IPS-18a (cell line): ENCODE measurements around the gene LAMB4.

Experiments used
- H3K27ac ChIP-seq: one replicate; pipeline ENCODE4 v1.5.1; 2013; ENCODE audit warnings: low read length
- H3K27me3 ChIP-seq: one replicate; pipeline ENCODE4 v1.6.1; 2013; ENCODE audit warnings: mild to moderate bottlenecking, low read length; ENCODE audit not compliant: control insufficient read depth, insufficient read depth
- H3K36me3 ChIP-seq: one replicate; pipeline ENCODE4 v1.6.1; 2013; ENCODE audit warnings: low read depth, low read length; ENCODE audit not compliant: control insufficient read depth
- H3K4me1 ChIP-seq: one replicate; pipeline ENCODE4 v1.6.1; 2013; ENCODE audit warnings: low read depth, low read length; ENCODE audit not compliant: control insufficient read depth
- H3K4me3 ChIP-seq: one replicate; pipeline ENCODE4 v1.5.1; 2013; ENCODE audit warnings: low read length
- H3K9ac ChIP-seq: one replicate; pipeline ENCODE4 v1.6.1; 2013; ENCODE audit warnings: mild to moderate bottlenecking, low read length, moderate library complexity
- H3K9me3 ChIP-seq: one replicate; pipeline ENCODE4 v1.6.1; 2013; ENCODE audit warnings: low read depth, low read length; ENCODE audit not compliant: control insufficient read depth

LAMB4 gene

DNA sequence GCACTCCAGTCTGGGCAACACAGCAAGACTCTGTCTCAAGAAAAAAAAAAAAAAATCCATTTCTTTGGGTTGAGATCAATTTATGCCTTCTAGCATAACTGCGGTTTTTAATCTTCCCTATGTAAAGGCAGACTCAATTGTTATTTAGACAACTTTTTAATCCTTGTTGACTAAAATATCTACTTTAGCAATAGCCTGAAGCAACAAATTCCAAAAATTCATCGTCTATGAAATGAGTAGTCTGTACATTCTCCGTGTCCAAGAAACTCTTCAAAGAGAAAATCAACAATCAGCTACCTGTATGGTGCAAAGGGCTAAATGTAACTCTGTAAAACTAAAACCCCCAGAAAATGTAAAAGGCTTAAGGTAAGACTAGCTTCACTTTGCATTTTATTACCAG lies 150.0 kb downstream of the LAMB4 start:
- Histone ChIP-seq H3K4me1 (peaks cover 8% of the 10 kb centered on the region), H3K9ac (no peak overlapping the region), H3K9me3 (no peaks in the 10 kb centered on the region), H3K27ac (no peak overlapping the region), H3K4me3 (no peak overlapping the region), H3K36me3 (peaks cover 17% of the 10 kb centered on the region), H3K27me3 (no peaks in the 10 kb centered on the region)

DNA sequence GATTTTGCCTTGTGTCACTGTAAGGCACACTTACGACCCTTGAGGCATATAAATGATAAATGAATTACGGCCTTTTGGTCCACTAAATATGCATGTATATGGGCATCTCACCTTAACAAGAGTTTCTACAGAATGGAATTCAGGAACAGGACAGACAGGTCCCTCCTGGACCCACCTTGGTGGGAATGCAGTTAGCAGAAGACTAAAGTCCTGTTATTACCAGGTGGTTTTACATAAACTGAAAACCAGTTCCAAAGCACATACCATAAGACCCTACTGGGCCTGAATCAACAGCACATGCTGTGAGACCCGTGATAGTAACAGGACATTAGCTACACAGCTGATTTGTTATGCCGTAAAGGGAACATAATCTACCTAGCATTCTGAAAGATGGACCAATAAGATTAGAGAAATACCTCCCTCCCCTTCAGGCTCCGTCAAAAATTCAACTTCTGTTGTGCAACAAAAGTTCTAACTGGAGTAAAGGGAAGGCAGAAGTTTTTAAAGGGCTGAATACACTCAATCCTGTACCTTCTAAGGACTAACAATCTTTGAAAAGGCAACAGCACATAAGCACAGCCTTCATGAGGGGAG lies 151.2 kb downstream of the LAMB4 start:
- peaks cover 20% of the 10 kb centered on the region for H3K36me3 ChIP-seq
- H3K27me3 ChIP-seq: no peaks in the 10 kb centered on the region
- H3K4me1 ChIP-seq: peaks cover 10% of the 10 kb centered on the region
- no peaks in the 10 kb centered on the region for H3K9me3 ChIP-seq
- H3K9ac ChIP-seq: no peak overlapping the region
- H3K4me3 ChIP-seq: no peak overlapping the region
- no peak overlapping the region for H3K27ac ChIP-seq

- Histone ChIP-seq H3K4me3 (no peak overlapping the region), H3K27ac (no peak overlapping the region), H3K9ac (no peak overlapping the region), H3K27me3 (no peaks in the 10 kb centered on the region), H3K9me3 (no peaks in the 10 kb centered on the region), H3K36me3 (peaks cover 30% of the 10 kb centered on the region), H3K4me1 (peaks cover 10% of the 10 kb centered on the region)
These were observed 153.1 kb downstream of the LAMB4 start for GRCh38 chr7:107977048-107977447.

DNA sequence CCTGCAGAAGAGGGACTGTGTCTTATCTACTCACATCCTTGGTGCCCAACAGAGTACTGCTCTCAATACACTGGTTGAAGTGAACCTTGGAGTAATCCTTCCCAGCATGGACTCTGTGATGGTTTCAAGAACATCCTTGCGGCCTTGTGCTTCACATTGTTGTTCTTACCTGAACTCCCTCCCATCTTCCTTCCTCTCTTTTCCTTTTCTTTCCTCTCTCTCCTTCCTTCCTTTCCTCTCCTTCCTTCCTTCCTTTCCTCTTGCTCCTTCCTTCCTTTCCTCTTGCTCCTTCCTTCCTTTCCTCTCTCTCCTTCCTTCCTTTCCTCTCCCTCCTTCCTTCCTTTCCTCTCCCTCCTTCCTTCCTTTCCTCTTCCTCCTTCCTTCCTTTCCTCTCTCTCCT lies 153.5 kb downstream of the LAMB4 start:
- no peak overlapping the region for H3K4me3 ChIP-seq
- H3K4me1 ChIP-seq: peaks cover 10% of the 10 kb centered on the region
- no peaks in the 10 kb centered on the region for H3K9me3 ChIP-seq
- no peak overlapping the region for H3K9ac ChIP-seq
- H3K27me3 ChIP-seq: no peaks in the 10 kb centered on the region
- H3K27ac ChIP-seq: no peak overlapping the region
- H3K36me3 ChIP-seq: peaks cover 31% of the 10 kb centered on the region

- H3K4me3 ChIP-seq: no peak overlapping the region
- H3K27ac ChIP-seq: no peak overlapping the region
- no peaks in the 10 kb centered on the region for H3K9me3 ChIP-seq
- H3K9ac ChIP-seq: no peak overlapping the region
- H3K36me3 ChIP-seq: peaks cover 31% of the 10 kb centered on the region
- H3K4me1 ChIP-seq: peaks cover 10% of the 10 kb centered on the region
- H3K27me3 ChIP-seq: no peaks in the 10 kb centered on the region
These were observed 154.7 kb downstream of the LAMB4 start for GRCh38 chr7:107975394-107976013.

GRCh38 chr7:107973861-107974260 lies 156.3 kb downstream of the LAMB4 start:
- no peak overlapping the region for H3K27ac ChIP-seq
- peaks cover 31% of the 10 kb centered on the region for H3K36me3 ChIP-seq
- no peaks in the 10 kb centered on the region for H3K9me3 ChIP-seq
- no peaks in the 10 kb centered on the region for H3K27me3 ChIP-seq
- peaks cover 10% of the 10 kb centered on the region for H3K4me1 ChIP-seq
- no peak overlapping the region for H3K4me3 ChIP-seq
- H3K9ac ChIP-seq: no peak overlapping the region
